Measurements from ENCODE around the gene PHLDB3.

DNA sequence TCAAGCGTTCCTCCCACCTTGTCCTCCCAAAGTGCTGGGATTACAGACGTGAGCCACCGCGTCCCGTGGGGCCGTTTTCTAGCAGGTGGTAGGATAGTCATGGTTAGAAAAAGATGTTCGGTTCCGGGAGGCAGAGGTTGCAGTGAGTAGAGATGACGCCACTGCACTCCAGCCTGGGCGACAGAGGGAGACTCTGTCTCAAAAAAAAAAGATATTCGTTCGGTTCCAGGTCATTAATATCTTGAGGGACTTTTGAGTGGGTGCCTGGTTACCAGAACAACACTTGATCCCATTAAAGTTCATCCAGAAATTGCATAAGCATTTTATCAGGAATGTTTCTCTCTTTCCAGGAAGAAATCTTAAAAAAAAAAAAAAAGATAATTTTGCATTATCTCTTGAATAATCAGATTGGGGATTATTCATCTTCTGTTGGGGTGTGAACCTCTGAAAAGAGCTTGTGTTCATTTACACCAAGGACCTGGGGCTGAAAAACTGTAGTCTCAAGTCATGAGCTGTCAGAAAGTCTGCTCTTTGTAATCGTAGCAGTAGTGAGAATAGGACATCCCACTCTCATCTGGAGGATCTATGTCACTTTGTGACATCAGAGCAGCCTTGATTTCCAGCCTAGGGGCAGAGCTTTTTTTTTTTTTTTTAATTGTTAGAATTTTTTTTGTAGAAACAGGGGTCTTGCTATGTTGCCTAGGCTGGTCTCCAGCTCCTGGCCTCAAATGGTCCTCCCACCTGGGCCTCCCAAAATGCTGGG, 23.5 kb upstream of the PHLDB3 start:
- TF ChIP-seq POLR2AphosphoS5 (IDR thresholded peaks at IDR 0.05; ENCODE audit: low read depth, low read length) (no peak), CTCF (IDR thresholded peaks at IDR 0.05) (no peak), USF2 (IDR thresholded peaks at IDR 0.05; ENCODE audit: borderline replicate concordance, low read depth, low read length) (no peak), GATA2 (CRISPR knock-in tag; IDR thresholded peaks at IDR 0.05) (no peak), SMC3 (IDR thresholded peaks at IDR 0.05; ENCODE audit: low read depth, low read length) (no peak), RAD21 (IDR thresholded peaks at IDR 0.05; ENCODE audit: low read length) (no peak), FOXM1 (IDR thresholded peaks at IDR 0.05; ENCODE audit: low read depth) (no peak)
- TF ChIP-seq, protein P1, sequence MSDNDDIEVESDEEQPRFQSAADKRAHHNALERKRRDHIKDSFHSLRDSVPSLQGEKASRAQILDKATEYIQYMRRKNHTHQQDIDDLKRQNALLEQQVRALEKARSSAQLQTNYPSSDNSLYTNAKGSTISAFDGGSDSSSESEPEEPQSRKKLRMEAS (IDR thresholded peaks at IDR 0.05; ENCODE audit: low read depth) = no peak

All from SK-N-SH (cell line).